NCI-H1092 (cell line): Measurements from ENCODE around the gene HSPA1B.
"Not testable (repeated sequence)": the region's sequence is repeated elsewhere in the genome, so short reads cannot be mapped to it uniquely, and the experiment has no call there.

Experiments
- DNase-seq: peaks from one replicate; lab custom pipeline; 2025; lab: John Stamatoyannopoulos, UW

HSPA1B gene

GRCh38 chr6:31860349-31860748 is 32.8 kb downstream of the HSPA1B start:
- DNase-seq, result no peak

- no peak for DNase-seq
Measured at GRCh38 chr6:31861150-31861549, 33.6 kb downstream of the HSPA1B start.

GRCh38 chr6:31861919-31862343 is 34.4 kb downstream of the HSPA1B start:
- DNase-seq, result no peak

- peak; percentile 98 for DNase-seq
Measured at GRCh38 chr6:31862344-31863235, 35.1 kb downstream of the HSPA1B start, which contains the start of gene NEU1. NEU1 (minus strand) TSS chr6:31862821; CDS start chr6:31862776, 45 bp downstream.

- not testable (repeated sequence) for DNase-seq
Measured at GRCh38 chr6:31864123-31864562, 36.6 kb downstream of the HSPA1B start.

- no peak for DNase-seq
Measured at GRCh38 chr6:31864818-31865204, 37.3 kb downstream of the HSPA1B start.

GRCh38 chr6:31865205-31866118 is 37.9 kb downstream of the HSPA1B start:
- DNase-seq, result no peak

GRCh38 chr6:31868658-31868971 is 41.1 kb downstream of the HSPA1B start:
- not testable (repeated sequence) for DNase-seq

GRCh38 chr6:31869343-31869742 is 41.8 kb downstream of the HSPA1B start:
- DNase-seq, result no peak

GRCh38 chr6:31870385-31870921 is 42.9 kb downstream of the HSPA1B start:
- no peak for DNase-seq

GRCh38 chr6:31871046-31871659 is 43.6 kb downstream of the HSPA1B start:
- DNase-seq, result no peak

- no peak for DNase-seq
Measured at GRCh38 chr6:31874084-31874670, 46.6 kb downstream of the HSPA1B start.

GRCh38 chr6:31874836-31875572 is 47.5 kb downstream of the HSPA1B start:
- DNase-seq, result no peak

- no peak for DNase-seq
Measured at GRCh38 chr6:31875877-31876276, 48.3 kb downstream of the HSPA1B start.

GRCh38 chr6:31876357-31876756 is 48.8 kb downstream of the HSPA1B start:
- DNase-seq, result no peak

- DNase-seq, result no peak
Measured at GRCh38 chr6:31877125-31877650, 49.6 kb downstream of the HSPA1B start.

- no peak for DNase-seq
Measured at GRCh38 chr6:31877651-31878161, 50.2 kb downstream of the HSPA1B start.

- DNase-seq, result no peak
Measured at GRCh38 chr6:31878222-31878621, 50.7 kb downstream of the HSPA1B start.

GRCh38 chr6:31878726-31879125 is 51.2 kb downstream of the HSPA1B start, which contains the start of gene SLC44A4:
SLC44A4 (minus strand) TSS chr6:31878997; CDS start chr6:31878980, 17 bp downstream.
- no peak for DNase-seq

GRCh38 chr6:31879143-31879542 is 51.6 kb downstream of the HSPA1B start:
- no peak for DNase-seq
